ENCODE results near the gene SNAP25. TPM values are rescaled to one million over a fixed set of nuclear protein-coding genes. Genes with fewer than 3 reads are reported as not detected.

The SNAP25 gene
- total RNA-seq, 1 experiment from 2014 or later, result not detected

- Histone ChIP-seq H3K4me3 (no peak overlapping the region), H4K20me1 (ENCODE audit: insufficient read depth) (no peaks in the 10 kb centered on the region), H3K9me3 (ENCODE audit: insufficient read depth, low read depth) (no peaks in the 10 kb centered on the region), H3K27me3 (ENCODE audit: insufficient read depth, low read depth) (no peaks in the 10 kb centered on the region), H3K27ac (no peak overlapping the region), H3K36me3 (ENCODE audit: low read depth) (no peaks in the 10 kb centered on the region), H3F3A (ENCODE audit: insufficient read depth, low read depth) (no peaks in the 10 kb centered on the region), H2AFZ (no peak overlapping the region), H3K79me2 (ENCODE audit: low read depth) (no peaks in the 10 kb centered on the region), H3K4me1 (replicated peaks; ENCODE audit: insufficient read depth) (peaks cover 14% of the 10 kb centered on the region; the same call in 1 of the 2 replicates), H3K9me2 (ENCODE audit: insufficient read depth) (no peaks in the 10 kb centered on the region), H3K4me2 (no peak overlapping the region)
- intact Hi-C loops (cut with micrococcal nuclease; ENCODE audit: unreplicated experiment), result no loop called here
- no peak for TF ChIP-seq EZH2 (IDR thresholded peaks at IDR 0.05; ENCODE audit: low read depth)
- no peak for TF ChIP-seq CTCF (conservative IDR thresholded peaks at IDR 0.05)
- POLR2A ChIA-PET (ENCODE audit: unreplicated experiment), result no interaction called here
- CTCF ChIA-PET, result no interaction called here
- no peak for DNase-seq
- no TSS peak for BruUV-seq (replicated peaks)
These were observed 43.1 kb downstream of the SNAP25 start for GRCh38 chr20:10261702-10262101.

GRCh38 chr20:10263385-10264165 is 44.9 kb downstream of the SNAP25 start:
- Histone ChIP-seq H2AFZ (no peak overlapping the region), H3K79me2 (ENCODE audit: low read depth) (no peaks in the 10 kb centered on the region), H3F3A (ENCODE audit: insufficient read depth, low read depth) (no peaks in the 10 kb centered on the region), H3K27ac (no peak overlapping the region), H3K9me2 (ENCODE audit: insufficient read depth) (no peaks in the 10 kb centered on the region), H3K4me2 (no peak overlapping the region), H3K27me3 (ENCODE audit: insufficient read depth, low read depth) (no peaks in the 10 kb centered on the region), H3K4me3 (no peak overlapping the region), H3K9me3 (ENCODE audit: insufficient read depth, low read depth) (no peaks in the 10 kb centered on the region), H4K20me1 (ENCODE audit: insufficient read depth) (no peaks in the 10 kb centered on the region), H3K36me3 (ENCODE audit: low read depth) (no peaks in the 10 kb centered on the region), H3K4me1 (replicated peaks; ENCODE audit: insufficient read depth) (peaks cover 14% of the 10 kb centered on the region; the same call in 1 of the 2 replicates)
- no TSS peak for BruUV-seq (replicated peaks)
- CTCF ChIA-PET, result no interaction called here
- no peak for DNase-seq
- POLR2A ChIA-PET (ENCODE audit: unreplicated experiment), result no interaction called here
- intact Hi-C loops (cut with micrococcal nuclease; ENCODE audit: unreplicated experiment), result no loop called here
- no peak for TF ChIP-seq CTCF (conservative IDR thresholded peaks at IDR 0.05)

- no peak overlapping the region for H3K4me3 ChIP-seq
- no peaks in the 10 kb centered on the region for H3K36me3 ChIP-seq (ENCODE audit: low read depth)
- POLR2A ChIA-PET (ENCODE audit: unreplicated experiment), result no interaction called here
- CTCF ChIA-PET, result no interaction called here
- no TSS peak for BruUV-seq (replicated peaks)
- intact Hi-C loops (cut with micrococcal nuclease; ENCODE audit: unreplicated experiment), result no loop called here
- no peaks in the 10 kb centered on the region for H3K79me2 ChIP-seq (ENCODE audit: low read depth)
- H3K27ac ChIP-seq, result no peak overlapping the region
- no peak for DNase-seq
- no peaks in the 10 kb centered on the region for H3K27me3 ChIP-seq (ENCODE audit: insufficient read depth, low read depth)
- no peaks in the 10 kb centered on the region for H4K20me1 ChIP-seq (ENCODE audit: insufficient read depth)
- H2AFZ ChIP-seq, result no peak overlapping the region
- H3K4me2 ChIP-seq, result no peak overlapping the region
- H3K9me2 ChIP-seq (ENCODE audit: insufficient read depth), result no peaks in the 10 kb centered on the region
- TF ChIP-seq CTCF (conservative IDR thresholded peaks at IDR 0.05) (no peak), EZH2 (IDR thresholded peaks at IDR 0.05; ENCODE audit: low read depth) (no peak)
- H3F3A ChIP-seq (ENCODE audit: insufficient read depth, low read depth), result no peaks in the 10 kb centered on the region
- no peaks in the 10 kb centered on the region for H3K9me3 ChIP-seq (ENCODE audit: insufficient read depth, low read depth)
- peaks cover 14% of the 10 kb centered on the region; the same call in 1 of the 2 replicates for H3K4me1 ChIP-seq (replicated peaks; ENCODE audit: insufficient read depth)
These were observed 45.5 kb downstream of the SNAP25 start for GRCh38 chr20:10264166-10264558.

All from PC-9 (cell line).